Parietal lobe (tissue), 2 donors: ENCODE data around the gene SAPCD2. TPM values are rescaled to one million over a fixed set of nuclear protein-coding genes. Genes with fewer than 3 reads are reported as not detected.

Experiments
- small RNA-seq: library from RNA; depleted of rRNA; stranded (forward); fragments of <200 nt; gene quantifications from one replicate; pipeline ENCODE3, GENCODE V24; 2014; ENCODE audit warnings: low replicate concordance
- total RNA-seq: library from RNA; depleted of rRNA; stranded (reverse); fragments of >200 nt; gene quantifications from one replicate; pipeline ENCODE4 v1.2.3, GENCODE V29; 2014

SAPCD2 gene
- total RNA-seq = 2.5 TPM

GRCh38 chr9:137070201-137070905 is at the start of gene SAPCD2:
Gene SAPCD2, minus strand, starts transcription at chr9:137070557. Its CDS starts 97 bp downstream, at chr9:137070460.

GRCh38 chr9:137114613-137115393 is 44.4 kb upstream of the SAPCD2 start, which contains the start of gene DPP7:
Gene DPP7, minus strand, starts transcription at chr9:137114733. Its CDS starts 20 bp downstream, at chr9:137114713.

GRCh38 chr9:137086531-137087408 is 16.4 kb upstream of the SAPCD2 start, which contains the start of gene MAN1B1:
Gene MAN1B1, plus strand, starts transcription at chr9:137086985. Its CDS starts 15 bp downstream, at chr9:137087000.

GRCh38 chr9:137077010-137077747 is 6.8 kb upstream of the SAPCD2 start, which contains the start of gene UAP1L1:
Gene UAP1L1, plus strand, starts transcription at chr9:137077517. Its CDS starts 16 bp downstream, at chr9:137077533.

GRCh38 chr9:137053944-137054931 is 16.1 kb downstream of the SAPCD2 start, which contains the start of gene ENTPD2:
Gene ENTPD2, minus strand, starts transcription at chr9:137054061. Its CDS starts 64 bp downstream, at chr9:137053997.

GRCh38 chr9:137046088-137046787 is 24.1 kb downstream of the SAPCD2 start, which contains the start of gene NPDC1:
Gene NPDC1, minus strand, starts transcription at chr9:137046177. Its CDS starts 188 bp downstream, at chr9:137045989.

GRCh38 chr9:137031904-137032640 is 38.3 kb downstream of the SAPCD2 start, which contains the start of gene FUT7:
Gene FUT7, minus strand, starts transcription at chr9:137032088. Its CDS starts 97 bp downstream, at chr9:137031991.

GRCh38 chr9:137027369-137028262 is 42.7 kb downstream of the SAPCD2 start, which contains the start of gene ABCA2:
Gene ABCA2, minus strand, starts transcription at chr9:137028237. Its CDS starts 97 bp downstream, at chr9:137028140.

Small RNA genes within 50 kb of the gene (small RNA-seq; reads per million reads assigned to genes)
- gene RF00153 = 0.18 reads per million

Other genes starting within 250 kb of the SAPCD2 start
- gene AJM1, start 228.1 kb downstream of the SAPCD2 start, total RNA-seq = 1.9 TPM
- gene PHPT1, start 221.1 kb downstream of the SAPCD2 start, total RNA-seq = 77.6 TPM
- 11.3 TPM for gene MAMDC4, start 218.2 kb downstream of the SAPCD2 start, total RNA-seq
- gene EDF1, start 204.2 kb downstream of the SAPCD2 start, total RNA-seq = 135 TPM
- 11.6 TPM for gene TRAF2, start 184.0 kb downstream of the SAPCD2 start, total RNA-seq
- 64.5 TPM for gene FBXW5, start 125.8 kb downstream of the SAPCD2 start, total RNA-seq
- gene C8G, start 125.3 kb downstream of the SAPCD2 start, total RNA-seq = not detected
- gene LCN12, start 118.3 kb downstream of the SAPCD2 start, total RNA-seq = 0.94 TPM
- gene PTGDS, start 93.1 kb downstream of the SAPCD2 start, total RNA-seq = 11.9 TPM
- gene LCNL1, start 87.6 kb downstream of the SAPCD2 start, total RNA-seq = 0.94 TPM
- gene PAXX, start 78.1 kb downstream of the SAPCD2 start, total RNA-seq = 14.7 TPM
- not detected for gene CLIC3, start 74.0 kb downstream of the SAPCD2 start, total RNA-seq
- 45.4 TPM for gene ABCA2, start 42.3 kb downstream of the SAPCD2 start, total RNA-seq
- gene FUT7, start 38.5 kb downstream of the SAPCD2 start, total RNA-seq = not detected
- gene NPDC1, start 24.4 kb downstream of the SAPCD2 start, total RNA-seq = 34.4 TPM
- 0.63 TPM for gene ENTPD2, start 16.5 kb downstream of the SAPCD2 start, total RNA-seq
- gene UAP1L1, start 7.0 kb upstream of the SAPCD2 start, total RNA-seq = 0.63 TPM
- gene MAN1B1, start 16.4 kb upstream of the SAPCD2 start, total RNA-seq = 72.6 TPM
- gene DPP7, start 44.2 kb upstream of the SAPCD2 start, total RNA-seq = 36.6 TPM
- gene GRIN1, start 68.6 kb upstream of the SAPCD2 start, total RNA-seq = 63.5 TPM
- 0.31 TPM for gene LRRC26, start 99.5 kb upstream of the SAPCD2 start, total RNA-seq
- gene TMEM210, start 101.5 kb upstream of the SAPCD2 start, total RNA-seq = not detected
- 39.1 TPM for gene ANAPC2, start 118.0 kb upstream of the SAPCD2 start, total RNA-seq
- gene SSNA1, start 118.1 kb upstream of the SAPCD2 start, total RNA-seq = 21.3 TPM
- gene TPRN, start 130.2 kb upstream of the SAPCD2 start, total RNA-seq = 7.5 TPM
- gene TMEM203, start 135.1 kb upstream of the SAPCD2 start, total RNA-seq = 31.6 TPM
- gene NDOR1, start 135.1 kb upstream of the SAPCD2 start, total RNA-seq = 6.9 TPM
- gene RNF208, start 151.7 kb upstream of the SAPCD2 start, total RNA-seq = 1.9 TPM
- not detected for gene CYSRT1, start 154.6 kb upstream of the SAPCD2 start, total RNA-seq
- not detected for gene RNF224, start 156.9 kb upstream of the SAPCD2 start, total RNA-seq
- gene SLC34A3, start 160.3 kb upstream of the SAPCD2 start, total RNA-seq = not detected
- gene TUBB4B, start 170.7 kb upstream of the SAPCD2 start, total RNA-seq = 88.9 TPM
- gene STPG3, start 180.7 kb upstream of the SAPCD2 start, total RNA-seq = not detected
- gene NELFB, start 184.8 kb upstream of the SAPCD2 start, total RNA-seq = 34.4 TPM
- gene TOR4A, start 207.2 kb upstream of the SAPCD2 start, total RNA-seq = 0.31 TPM
- gene NRARP, start 231.7 kb upstream of the SAPCD2 start, total RNA-seq = 5.0 TPM